HK-2 (cell line): ENCODE data around the gene HADHB.
"Not testable (repeated sequence)": the region's sequence is repeated elsewhere in the genome, so short reads cannot be mapped to it uniquely, and the experiment has no call there.

ENCODE experiments used
- DNase-seq: peaks from one replicate; pipeline ENCODE4 v3.0.0-alpha.2; 2018; ENCODE audit not compliant: unreplicated experiment

HADHB gene

GRCh38 chr2:26245231-26245732 lies 543 bp downstream of the HADHB start:
- DNase-seq: peak; percentile 37

DNA sequence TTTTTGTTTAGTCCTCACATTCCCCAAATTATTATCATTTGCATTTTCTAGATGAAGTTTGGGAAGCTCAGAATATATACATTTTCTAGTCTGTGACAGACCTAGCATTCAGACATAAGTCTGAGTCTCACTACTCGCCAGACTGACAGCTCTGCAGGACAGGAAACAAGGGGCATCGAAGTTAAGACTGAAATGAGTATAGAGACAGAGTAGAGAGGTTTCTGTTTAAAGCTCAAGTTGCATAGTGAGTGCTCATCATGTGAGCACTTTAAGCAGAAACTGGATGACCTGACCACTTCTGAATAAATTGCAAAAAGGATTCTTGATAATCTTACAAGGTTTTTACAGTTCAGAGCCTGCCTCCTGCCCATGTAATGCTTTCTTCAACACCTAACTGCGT lies 1.1 kb downstream of the HADHB start:
- no peak for DNase-seq

GRCh38 chr2:26246818-26247217 lies 2.1 kb downstream of the HADHB start:
- DNase-seq: no peak

DNA sequence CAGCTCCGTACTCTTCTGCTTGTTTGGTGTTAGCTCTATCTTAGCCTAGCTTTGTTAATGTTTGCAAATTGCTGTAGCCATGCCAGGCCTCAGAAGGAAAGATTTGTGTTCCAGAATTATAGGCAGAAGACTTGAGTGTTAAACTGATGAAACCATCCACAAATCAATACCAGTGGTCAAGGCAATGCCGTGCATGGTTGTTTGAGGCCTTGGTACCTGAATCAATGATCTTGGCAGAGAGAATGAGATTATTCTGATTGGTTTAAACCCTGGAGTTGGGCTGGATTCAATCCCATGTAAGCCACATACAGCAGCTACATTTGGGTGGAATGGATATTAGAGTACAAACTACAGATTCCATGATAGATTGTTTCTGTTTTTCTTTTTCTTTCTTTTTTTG lies 4.9 kb downstream of the HADHB start:
- no peak for DNase-seq

GRCh38 chr2:26251893-26252292 lies 7.2 kb downstream of the HADHB start:
- DNase-seq: no peak

DNA sequence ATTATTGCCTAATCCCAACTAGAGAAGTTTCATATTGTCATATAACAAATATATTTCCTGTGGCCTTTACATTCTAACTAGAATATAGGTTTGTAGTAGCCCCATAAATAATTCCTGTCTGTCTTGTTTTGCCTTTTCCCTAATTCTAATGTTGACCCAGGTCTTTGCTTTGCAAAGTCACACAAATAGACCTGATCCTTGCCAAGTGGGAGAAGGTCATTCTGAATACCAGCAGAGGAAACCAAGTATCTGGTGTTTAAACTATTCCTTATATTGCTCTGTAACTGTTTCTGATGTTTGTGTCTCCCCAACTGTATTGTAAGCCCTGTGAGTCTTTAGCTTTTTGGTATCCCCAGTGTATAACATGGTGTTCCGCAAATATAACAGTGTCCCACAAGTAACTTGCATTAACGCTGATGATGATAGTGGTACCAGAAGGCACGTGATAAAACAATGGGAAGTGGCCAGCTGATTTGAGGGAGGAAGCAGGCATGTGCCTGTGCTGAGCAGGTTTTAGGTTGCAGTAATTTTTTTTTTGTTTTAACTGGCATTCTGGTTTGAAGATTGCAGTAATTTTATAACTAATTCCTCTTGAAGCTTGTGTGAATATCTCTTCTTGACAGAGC lies 11.1 kb downstream of the HADHB start:
- DNase-seq: no peak

DNA sequence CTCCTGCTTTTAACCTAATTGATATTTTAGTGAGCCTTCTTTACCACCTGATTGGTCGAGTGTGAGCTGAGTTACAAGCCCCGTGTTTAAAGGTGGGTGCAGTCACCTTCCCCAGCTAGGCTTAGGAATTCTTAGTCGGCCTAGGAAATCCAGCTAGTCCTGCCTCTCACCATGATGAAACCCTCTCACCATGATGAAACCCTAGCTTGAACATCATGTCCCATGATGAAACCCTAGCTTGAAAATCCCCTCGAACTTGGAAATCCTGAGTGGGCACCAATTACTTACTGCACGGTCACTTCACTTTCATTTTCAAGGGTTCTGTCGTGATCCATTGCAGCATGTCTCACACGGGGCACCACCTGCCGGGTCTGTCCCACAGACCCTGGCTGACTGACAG lies 14.1 kb downstream of the HADHB start:
- not testable (repeated sequence) for DNase-seq

- no peak for DNase-seq
Observed at GRCh38 chr2:26268213-26268612, 23.5 kb downstream of the HADHB start.

- DNase-seq: not testable (repeated sequence)
Observed at GRCh38 chr2:26268670-26269385, 24.1 kb downstream of the HADHB start.

- DNase-seq: no peak
Observed at GRCh38 chr2:26269571-26270158, 24.9 kb downstream of the HADHB start.

GRCh38 chr2:26270373-26270772 lies 25.6 kb downstream of the HADHB start:
- no peak for DNase-seq

DNA sequence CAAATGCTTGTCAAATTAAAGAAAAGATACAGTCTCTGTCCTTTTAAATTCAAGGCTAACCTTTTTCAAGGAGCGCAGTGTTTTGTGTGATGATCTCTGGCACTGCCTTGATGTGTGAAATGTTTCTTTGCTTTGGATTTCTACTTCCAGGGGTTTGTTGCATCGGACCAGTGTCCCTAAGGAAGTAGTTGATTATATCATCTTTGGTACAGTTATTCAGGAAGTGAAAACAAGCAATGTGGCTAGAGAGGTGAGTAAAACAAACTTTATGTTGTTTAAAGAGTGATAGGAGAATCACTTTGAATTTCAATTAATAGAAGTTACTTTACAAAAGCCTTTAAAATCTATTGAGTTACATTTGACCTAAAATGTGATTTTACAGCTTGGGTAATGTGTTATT lies 28.8 kb downstream of the HADHB start:
- no peak for DNase-seq

DNA sequence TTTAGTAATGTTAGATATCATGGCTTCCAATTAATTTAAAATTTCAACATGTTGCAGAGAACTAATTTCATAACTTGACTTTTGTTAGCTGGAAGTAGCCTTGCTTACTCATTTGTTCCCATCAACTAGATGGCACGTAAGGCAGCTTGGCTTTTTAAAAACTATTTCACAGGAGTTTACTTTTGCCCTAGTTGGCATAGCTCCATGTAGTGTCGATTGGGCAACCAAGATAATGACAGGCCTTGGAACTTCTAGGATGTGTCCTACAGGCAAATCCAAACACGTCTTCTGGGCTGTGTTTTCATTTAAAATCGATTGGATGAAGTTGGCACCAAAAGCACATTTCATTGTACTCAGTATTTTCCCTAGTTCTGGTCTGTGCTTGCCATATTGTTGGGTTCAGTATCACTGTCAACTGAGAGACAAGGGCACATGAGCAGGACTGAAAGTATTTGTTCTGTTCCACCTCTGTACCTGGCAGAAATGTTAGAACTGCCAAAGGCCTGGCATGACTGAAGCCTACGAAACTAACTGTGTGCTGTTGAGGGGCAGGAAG lies 29.4 kb downstream of the HADHB start:
- no peak for DNase-seq

DNA sequence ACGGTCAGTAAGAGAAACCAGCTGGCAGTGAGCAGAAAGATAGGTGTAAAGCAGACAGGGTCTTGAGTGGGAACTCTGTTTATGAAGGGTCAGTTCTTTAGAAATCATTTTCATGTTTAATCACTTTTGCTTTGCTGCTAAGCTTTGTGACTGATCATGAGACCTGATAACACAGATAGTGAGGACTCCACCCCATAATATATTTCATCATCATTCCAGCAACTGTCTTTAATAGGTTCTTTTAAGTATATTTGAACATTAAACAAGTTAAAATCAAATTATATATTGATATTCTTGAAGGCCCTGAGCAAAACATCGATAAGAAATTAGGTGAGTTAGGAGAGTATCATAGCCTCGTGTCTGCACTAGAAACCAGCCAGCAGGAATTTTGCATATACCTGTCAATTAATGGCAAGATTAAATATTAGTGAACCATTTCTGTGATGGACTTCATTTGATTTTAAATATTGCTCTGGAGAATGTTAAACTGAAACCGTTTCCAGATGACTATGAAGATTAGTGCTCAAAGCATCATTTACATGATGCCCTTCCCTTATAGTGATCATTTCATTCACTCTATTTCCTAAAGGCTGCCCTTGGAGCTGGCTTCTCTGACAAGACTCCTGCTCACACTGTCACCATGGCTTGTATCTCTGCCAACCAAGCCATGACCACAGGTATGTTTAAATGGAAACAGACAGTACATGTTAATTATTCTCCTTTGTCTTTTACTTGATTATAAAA lies 31.9 kb downstream of the HADHB start:
- no peak for DNase-seq

DNA sequence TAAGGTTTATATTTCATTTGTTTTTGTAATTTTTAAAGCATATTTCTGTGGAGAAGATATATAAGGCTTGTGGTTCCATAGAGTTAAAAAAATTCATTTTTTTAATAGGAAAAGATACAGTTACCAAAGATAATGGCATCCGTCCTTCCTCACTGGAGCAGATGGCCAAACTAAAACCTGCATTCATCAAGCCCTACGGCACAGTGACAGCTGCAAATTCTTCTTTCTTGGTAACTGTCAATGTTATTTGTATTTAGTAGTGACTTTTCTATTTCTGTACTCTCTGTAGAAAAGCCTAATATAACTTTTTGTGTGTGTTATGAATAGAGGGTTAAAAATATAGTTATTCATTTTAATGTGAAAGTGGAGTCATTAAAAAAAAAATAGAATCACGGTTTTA lies 35.1 kb downstream of the HADHB start:
- no peak for DNase-seq

DNA sequence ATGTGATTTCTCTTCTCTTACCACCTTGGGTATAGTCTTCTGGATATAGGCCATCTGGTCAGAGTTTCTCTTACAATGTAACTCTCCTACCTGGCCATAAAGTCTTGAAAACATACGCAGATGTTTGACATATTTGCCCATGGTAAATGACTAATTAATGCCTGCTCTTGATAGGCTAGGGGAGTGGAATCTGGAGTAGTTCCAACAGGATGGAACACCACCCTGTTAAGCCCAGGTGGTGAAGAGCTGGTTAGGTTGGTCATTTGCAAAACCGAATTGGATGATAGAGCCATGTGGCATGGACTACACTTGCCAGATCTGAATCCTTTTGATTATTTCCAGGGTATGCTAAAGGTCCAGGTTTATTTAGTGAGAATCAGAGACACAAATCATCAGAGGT lies 36.5 kb downstream of the HADHB start:
- DNase-seq: no peak

- no peak for DNase-seq
Observed at GRCh38 chr2:26283606-26284005, 38.9 kb downstream of the HADHB start.

GRCh38 chr2:26284132-26284531 lies 39.4 kb downstream of the HADHB start:
- DNase-seq: no peak

DNA sequence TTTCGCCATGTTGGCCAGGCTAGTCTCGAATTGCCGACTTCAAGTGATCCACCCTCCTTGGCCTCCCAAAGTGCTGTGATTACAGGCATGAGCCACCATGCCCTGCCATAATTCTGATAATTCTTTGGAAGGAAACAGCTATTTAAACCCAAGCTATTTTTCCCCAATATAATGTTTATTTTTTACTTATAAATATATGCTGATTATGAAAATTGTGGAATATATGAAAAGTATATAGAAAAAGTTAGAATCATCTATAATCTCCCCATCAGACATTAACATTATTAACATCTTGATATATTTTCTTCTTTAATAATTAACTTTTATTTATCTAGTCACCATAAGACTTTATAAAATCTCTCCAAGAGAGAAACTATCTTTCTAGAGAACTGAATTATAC lies 41.2 kb downstream of the HADHB start:
- DNase-seq: no peak

DNA sequence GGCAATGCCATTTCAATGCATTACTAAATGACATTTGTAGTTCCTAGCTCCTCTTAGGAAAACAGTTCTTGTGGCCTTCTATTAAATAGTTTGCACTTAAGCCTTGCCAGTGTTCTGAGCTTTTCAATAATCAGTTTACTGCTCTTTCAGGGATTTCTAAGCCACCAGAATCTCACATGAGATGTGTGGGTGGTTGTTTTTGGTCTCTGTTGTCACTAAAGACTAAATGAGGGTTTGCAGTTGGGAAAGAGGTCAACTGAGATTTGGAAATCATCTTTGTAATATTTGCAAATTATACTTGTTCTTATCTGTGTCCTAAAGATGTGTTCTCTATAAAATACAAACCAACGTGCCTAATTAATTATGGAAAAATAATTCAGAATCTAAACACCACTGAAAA lies 45.3 kb downstream of the HADHB start:
- DNase-seq: no peak

DNA sequence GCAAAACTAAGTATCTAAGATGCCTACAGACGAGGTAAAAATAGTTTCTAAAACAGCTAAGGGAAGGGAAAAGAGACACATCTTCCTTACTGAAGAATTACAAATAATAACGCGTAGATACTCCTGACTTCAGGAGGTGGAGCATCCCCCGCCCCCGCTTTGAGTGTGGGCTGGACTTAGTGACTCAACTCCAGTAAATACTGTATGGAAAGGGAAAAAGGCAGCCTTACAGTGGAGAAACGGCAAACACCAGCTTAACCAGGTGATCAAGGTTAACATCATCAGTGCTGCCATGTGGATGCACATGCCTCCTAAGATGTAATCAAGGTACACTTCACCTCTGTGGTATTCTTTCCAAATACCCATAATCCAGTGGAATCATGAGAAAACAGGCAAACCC lies 47.9 kb downstream of the HADHB start:
- DNase-seq: no peak

DNA sequence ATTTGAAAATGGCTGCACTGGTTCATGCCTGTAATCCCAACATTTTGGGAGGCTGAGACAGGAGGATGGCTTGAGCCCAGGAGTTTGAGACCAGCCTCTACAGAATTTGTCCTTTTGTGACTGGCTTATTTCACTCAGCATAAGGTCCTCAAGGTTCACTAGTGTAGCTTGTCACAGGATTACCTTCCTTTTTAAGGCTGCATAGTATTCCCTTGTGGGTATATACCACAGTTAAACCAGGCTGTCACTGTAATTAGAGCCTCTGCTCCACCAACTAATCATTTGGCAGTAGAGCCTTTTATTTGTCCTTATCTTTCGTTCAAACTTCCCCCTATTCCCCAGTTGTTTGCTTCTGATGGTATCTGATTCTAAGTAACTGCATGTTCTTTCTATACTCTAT lies 50.8 kb downstream of the HADHB start:
- DNase-seq: no peak
